ENCODE data around the gene OTOF.

- TF ChIP-seq POLR2A (IDR thresholded peaks at IDR 0.05): no peak
- TF ChIP-seq, protein P1, sequence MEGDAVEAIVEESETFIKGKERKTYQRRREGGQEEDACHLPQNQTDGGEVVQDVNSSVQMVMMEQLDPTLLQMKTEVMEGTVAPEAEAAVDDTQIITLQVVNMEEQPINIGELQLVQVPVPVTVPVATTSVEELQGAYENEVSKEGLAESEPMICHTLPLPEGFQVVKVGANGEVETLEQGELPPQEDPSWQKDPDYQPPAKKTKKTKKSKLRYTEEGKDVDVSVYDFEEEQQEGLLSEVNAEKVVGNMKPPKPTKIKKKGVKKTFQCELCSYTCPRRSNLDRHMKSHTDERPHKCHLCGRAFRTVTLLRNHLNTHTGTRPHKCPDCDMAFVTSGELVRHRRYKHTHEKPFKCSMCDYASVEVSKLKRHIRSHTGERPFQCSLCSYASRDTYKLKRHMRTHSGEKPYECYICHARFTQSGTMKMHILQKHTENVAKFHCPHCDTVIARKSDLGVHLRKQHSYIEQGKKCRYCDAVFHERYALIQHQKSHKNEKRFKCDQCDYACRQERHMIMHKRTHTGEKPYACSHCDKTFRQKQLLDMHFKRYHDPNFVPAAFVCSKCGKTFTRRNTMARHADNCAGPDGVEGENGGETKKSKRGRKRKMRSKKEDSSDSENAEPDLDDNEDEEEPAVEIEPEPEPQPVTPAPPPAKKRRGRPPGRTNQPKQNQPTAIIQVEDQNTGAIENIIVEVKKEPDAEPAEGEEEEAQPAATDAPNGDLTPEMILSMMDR (IDR thresholded peaks at IDR 0.05): no peak
Observed at GRCh38 chr2:26460613-26461031, 17.3 kb downstream of the OTOF start.
